Prostate gland (tissue), 2 donors: ENCODE measurements around the gene NEGR1.

Experiments used
- POLR2A ChIP-seq: fragments of 450-650 bp; IDR thresholded peaks from one replicate; pipeline ENCODE4 v1.6.1; 2016; ENCODE audit warnings: antibody characterized with exemption, mild to moderate bottlenecking
- POLR2AphosphoS5 ChIP-seq: sonication (generic); formaldehyde crosslinking; IDR thresholded peaks from one replicate; pipeline ENCODE4 v1.6.1; 2017; ENCODE audit warnings: antibody characterized with exemption
- TF ChIP-seq, protein P1 (sequence below), 4 experiments: fragments of 200-600 bp in 2 of 4; fragments of 450-650 bp in 2 of 4; sonication (generic) in 2 of 4; IDR thresholded peaks; 1 replicate in 3 of 4; 2 replicates in 1 of 4; pipeline ENCODE4 v1.5.1; 2016 to 2019; ENCODE audit warnings: antibody characterized with exemption in 4 of 4, mild to moderate bottlenecking in 2 of 4, moderate library complexity in 2 of 4

GRCh38 chr1:71399594-71399993, 882.7 kb downstream of the NEGR1 start:
- TF ChIP-seq, protein P1, sequence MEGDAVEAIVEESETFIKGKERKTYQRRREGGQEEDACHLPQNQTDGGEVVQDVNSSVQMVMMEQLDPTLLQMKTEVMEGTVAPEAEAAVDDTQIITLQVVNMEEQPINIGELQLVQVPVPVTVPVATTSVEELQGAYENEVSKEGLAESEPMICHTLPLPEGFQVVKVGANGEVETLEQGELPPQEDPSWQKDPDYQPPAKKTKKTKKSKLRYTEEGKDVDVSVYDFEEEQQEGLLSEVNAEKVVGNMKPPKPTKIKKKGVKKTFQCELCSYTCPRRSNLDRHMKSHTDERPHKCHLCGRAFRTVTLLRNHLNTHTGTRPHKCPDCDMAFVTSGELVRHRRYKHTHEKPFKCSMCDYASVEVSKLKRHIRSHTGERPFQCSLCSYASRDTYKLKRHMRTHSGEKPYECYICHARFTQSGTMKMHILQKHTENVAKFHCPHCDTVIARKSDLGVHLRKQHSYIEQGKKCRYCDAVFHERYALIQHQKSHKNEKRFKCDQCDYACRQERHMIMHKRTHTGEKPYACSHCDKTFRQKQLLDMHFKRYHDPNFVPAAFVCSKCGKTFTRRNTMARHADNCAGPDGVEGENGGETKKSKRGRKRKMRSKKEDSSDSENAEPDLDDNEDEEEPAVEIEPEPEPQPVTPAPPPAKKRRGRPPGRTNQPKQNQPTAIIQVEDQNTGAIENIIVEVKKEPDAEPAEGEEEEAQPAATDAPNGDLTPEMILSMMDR (IDR thresholded peaks at IDR 0.05), result no peak
- TF ChIP-seq POLR2A, result no peak
- no peak for TF ChIP-seq POLR2AphosphoS5
